GM12872 (cell line): ENCODE results near the gene ITM2C.

ENCODE experiments used
- TF ChIP-seq, protein P1 (sequence below): IDR thresholded peaks from 3 replicates; pipeline ENCODE4 v1.5.1; 2011; ENCODE audit warnings: low read depth, mild to moderate bottlenecking, low read length, moderate library complexity; ENCODE audit not compliant: insufficient read depth

The ITM2C gene

DNA sequence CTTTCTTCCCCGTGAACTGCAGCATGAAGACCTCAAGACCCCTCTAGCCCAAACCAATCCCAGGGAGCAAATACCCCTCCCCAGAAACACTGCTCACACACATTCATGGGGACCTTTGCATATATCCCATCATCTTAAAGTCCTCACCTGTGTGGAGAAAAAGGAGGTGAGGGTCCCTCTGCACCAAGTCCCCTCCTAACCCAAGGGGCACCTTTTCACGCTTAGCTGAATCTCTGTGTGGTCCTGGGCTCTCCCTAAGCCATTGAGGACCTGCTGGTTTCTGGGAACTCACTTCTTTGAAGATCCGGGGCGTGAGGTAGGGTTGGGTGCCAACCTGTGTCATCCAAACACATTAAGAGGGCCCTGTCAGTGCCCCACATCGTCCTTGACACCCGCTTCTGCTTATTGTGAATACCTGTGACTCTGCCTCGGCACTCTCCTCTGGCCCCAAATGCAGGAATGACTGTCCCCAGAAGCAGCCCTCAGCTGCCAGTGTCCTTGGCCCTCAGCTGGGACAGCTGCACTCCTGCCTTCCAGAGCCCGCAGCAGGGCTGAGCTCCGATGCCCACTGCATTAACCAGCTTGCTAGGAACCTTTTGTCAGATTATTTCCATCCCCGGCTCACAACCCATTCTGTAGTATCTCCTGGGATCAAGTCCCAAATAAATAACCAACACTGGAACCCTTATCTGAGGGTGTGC is 41.3 kb upstream of the ITM2C start:
- TF ChIP-seq, protein P1, sequence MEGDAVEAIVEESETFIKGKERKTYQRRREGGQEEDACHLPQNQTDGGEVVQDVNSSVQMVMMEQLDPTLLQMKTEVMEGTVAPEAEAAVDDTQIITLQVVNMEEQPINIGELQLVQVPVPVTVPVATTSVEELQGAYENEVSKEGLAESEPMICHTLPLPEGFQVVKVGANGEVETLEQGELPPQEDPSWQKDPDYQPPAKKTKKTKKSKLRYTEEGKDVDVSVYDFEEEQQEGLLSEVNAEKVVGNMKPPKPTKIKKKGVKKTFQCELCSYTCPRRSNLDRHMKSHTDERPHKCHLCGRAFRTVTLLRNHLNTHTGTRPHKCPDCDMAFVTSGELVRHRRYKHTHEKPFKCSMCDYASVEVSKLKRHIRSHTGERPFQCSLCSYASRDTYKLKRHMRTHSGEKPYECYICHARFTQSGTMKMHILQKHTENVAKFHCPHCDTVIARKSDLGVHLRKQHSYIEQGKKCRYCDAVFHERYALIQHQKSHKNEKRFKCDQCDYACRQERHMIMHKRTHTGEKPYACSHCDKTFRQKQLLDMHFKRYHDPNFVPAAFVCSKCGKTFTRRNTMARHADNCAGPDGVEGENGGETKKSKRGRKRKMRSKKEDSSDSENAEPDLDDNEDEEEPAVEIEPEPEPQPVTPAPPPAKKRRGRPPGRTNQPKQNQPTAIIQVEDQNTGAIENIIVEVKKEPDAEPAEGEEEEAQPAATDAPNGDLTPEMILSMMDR, result no peak

DNA sequence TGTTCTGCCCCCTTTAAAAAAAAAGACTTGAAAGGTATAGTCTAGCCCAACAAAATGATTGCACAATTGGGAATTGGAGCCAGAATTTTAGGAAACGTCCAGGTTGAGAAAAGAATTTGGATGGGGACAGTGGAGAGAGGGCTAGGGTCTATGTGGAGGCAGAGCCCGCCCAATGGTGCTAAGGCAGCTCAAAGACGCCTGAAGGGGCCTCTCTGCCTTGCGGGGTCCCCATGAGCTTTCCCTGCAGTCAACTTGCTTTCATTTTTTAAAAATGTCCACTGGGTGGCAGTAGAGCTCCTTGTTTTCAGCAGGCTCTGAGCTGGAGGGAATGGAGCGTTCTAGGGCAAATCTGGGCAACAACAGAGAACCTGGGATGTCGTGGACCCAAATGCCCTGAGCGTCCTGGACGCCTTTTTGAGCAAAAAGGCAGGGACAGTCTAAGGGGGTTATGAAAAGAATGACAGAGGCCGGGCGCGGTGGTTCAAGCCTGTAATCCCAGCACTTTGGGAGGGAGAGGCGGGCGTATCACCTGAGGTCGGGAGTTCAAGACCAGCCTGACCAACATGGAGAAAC is 40.2 kb upstream of the ITM2C start:
- TF ChIP-seq, protein P1, result peak; percentile 68

DNA sequence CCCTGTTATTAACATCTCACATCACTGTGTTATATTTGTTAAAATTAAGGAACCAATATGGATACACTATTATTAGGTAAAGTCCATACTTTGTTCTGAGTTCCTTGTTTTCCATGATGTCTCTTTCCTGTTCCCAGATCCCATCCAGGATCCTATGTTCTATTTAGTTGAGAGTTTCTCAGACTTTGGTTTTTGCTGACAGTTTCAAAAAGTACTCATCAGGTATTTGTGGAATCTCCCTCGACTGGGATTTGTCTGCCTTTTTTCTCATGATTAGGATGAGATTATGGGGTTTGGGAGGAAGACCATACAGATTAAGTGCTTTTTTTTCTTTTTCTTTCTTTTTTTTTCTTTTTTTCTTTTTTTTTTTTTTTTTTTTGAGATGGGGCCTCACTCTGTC is 39.4 kb upstream of the ITM2C start:
- TF ChIP-seq, protein P1, result no peak

DNA sequence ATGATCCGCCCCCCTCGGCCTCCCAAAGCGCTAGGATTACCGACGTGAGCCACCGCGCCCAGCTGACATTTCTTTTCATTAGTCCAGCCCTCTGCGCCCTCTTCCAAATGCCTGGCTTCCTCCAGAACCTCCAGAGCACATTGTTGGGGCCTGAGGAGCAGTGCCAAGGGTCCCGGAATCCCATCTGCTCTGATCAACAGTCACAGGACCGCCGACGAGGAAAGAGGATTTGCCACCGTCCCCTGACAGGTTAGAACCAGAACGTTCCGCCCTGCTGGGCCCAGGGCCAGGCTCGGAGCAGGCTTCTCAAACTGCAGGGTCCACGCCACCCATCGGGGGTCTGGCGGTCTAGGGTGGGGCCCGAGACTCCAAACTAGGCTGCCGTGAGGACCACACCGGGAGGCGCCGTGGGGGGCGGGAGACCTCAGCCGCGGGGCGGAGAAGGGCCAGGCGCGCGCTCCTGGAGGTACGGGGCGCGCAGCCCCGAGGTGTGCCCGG is 36.9 kb upstream of the ITM2C start:
- TF ChIP-seq, protein P1, result no peak

DNA sequence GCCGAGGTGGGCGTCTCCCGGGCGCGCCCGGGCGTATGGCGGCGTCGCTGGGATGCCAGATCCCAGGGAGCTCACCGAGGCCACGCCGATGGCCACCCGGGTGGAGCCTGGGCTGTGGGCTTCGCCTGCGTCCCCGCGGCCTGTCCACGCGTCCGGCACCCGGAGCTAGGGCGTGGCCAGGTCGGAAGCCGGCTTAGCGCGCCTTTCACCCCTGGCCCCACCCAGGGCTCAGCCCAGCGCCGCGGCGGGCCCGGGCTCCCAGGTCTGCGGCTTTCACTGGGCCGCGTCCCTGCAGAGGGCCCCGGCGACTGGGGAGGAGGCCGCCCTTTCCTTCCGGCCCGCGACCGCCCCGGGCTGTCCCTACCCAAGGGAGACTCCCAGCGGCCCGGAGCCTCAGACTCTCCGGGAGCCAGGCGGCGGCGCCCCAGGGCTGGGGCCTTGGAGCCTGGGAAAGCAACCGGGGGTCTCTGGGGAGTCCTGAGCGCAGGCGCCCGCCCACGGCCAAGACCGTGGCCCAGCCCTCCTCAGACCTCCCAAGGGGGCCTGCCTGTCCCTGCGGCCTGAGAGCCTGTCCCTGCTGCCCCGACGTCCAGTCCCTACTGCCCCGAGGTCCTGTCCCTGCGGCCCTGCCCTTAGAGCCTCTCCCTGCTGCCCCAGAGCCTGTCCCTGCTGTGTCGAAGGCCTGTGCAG is 36.3 kb upstream of the ITM2C start:
- TF ChIP-seq, protein P1, result no peak

DNA sequence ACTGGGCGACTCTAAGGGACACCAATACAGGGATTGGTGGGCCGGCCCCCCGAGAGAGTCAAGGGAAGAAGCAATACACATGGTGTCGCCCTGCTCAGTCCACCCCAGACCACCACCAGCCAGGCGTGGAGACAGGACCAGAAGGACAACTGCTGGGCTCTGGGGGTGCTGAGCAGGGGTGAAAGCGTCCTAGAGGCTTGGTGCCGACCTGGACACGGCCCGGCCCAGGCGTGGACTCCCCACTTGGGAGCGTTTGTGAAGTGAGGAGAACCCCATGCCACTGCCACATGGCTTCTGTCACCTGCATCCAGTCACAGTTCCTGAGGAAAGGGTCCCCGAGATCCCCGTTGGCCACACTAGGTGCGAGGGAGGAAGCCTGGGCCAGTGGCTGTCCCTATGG is 35.4 kb upstream of the ITM2C start:
- TF ChIP-seq, protein P1, result no peak

DNA sequence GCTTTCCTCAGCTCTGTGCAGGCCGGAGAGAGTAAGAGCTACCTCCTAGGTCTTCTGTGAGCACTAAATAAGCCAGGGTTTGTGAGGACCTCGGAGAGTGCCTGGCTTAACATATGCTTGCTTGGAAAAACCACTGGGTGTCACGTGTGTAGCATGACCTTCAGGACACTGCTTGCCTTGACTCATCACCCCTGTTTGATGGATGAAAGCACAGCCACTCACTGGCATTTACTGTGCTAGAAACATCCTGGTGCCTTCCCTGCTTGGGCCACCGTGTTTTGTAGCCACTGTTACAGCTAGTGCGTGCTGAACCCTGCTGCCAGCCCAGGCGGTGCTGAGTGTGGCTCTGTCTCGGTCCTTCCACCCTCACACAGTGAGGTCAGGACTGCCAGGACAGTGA is 34.8 kb upstream of the ITM2C start:
- TF ChIP-seq, protein P1, result no peak
